GM12891 (cell line): ENCODE results near the gene TSR1.

Source experiments
- PAX5 ChIP-seq: IDR thresholded peaks from 2 replicates; pipeline ENCODE4 v1.6.1; 2011; ENCODE audit warnings: low read length, moderate library complexity, mild to moderate bottlenecking; ENCODE audit not compliant: insufficient read depth, severe bottlenecking
- POLR2A ChIP-seq: IDR thresholded peaks from 2 replicates; pipeline ENCODE4 v1.6.1; 2011; ENCODE audit warnings: low read depth, low read length, control low read depth
- POLR2AphosphoS5 ChIP-seq: IDR thresholded peaks from 2 replicates; pipeline ENCODE4 v1.6.1; 2011; ENCODE audit warnings: low read depth, low read length, control low read depth
- POU2F2 ChIP-seq: IDR thresholded peaks from 2 replicates; pipeline ENCODE4 v1.6.1; 2011; ENCODE audit warnings: low read depth, mild to moderate bottlenecking, control low read depth, low read length, moderate library complexity
- SPI1 ChIP-seq: IDR thresholded peaks from 2 replicates; pipeline ENCODE4 v1.6.1; 2011; ENCODE audit warnings: low read depth, low read length, control low read depth
- TAF1 ChIP-seq: IDR thresholded peaks from 2 replicates; pipeline ENCODE4 v1.6.1; 2011; ENCODE audit warnings: low read depth, low read length, control low read depth

- TF ChIP-seq POLR2AphosphoS5 (no peak), SPI1 (no peak), POLR2A (no peak), TAF1 (no peak), POU2F2 (no peak), PAX5 (no peak)
Measured at GRCh38 chr17:2354311-2354710, 18.1 kb upstream of the TSR1 start.
